IMR-90 (cell line): Measurements from ENCODE around the gene C1orf159. TPM values are rescaled to one million over a fixed set of nuclear protein-coding genes. Genes with fewer than 3 reads are reported as not detected.

Source experiments
- ATAC-seq: fragments of 200-7000 bp; cut with Tn5 transposase; 2 replicates; pipeline ENCODE4 v1.9.1; 2020; ENCODE audit warnings: low read depth, mild to moderate bottlenecking, moderate library complexity
- BruUV-seq: library from RNA; stranded (reverse); fragments of 400-500 nt; replicated peaks from 2 replicates; lab custom pipeline; 2021; lab: Mats Ljungman, UMichigan
- CTCF ChIA-PET: fragments of 300-600 bp; formaldehyde crosslinking; extraction: SDS; loops from one replicate; lab custom pipeline; 2021; ENCODE audit warnings: antibody characterized with exemption; lab: Yijun Ruan, JAX
- POLR2A ChIA-PET: fragments of 300-600 bp; sonication (Branson Sonifier 250); formaldehyde crosslinking; loops from one replicate; lab custom pipeline; 2022; ENCODE audit warnings: antibody characterized with exemption; ENCODE audit not compliant: unreplicated experiment; lab: Charles Lee
- DNase-seq: peaks from one replicate; pipeline ENCODE4 v3.0.0; 2013
- H2AFZ ChIP-seq: replicated peaks from 2 replicates; pipeline ENCODE3; 2013; ENCODE audit warnings: low read length, mild to moderate bottlenecking; ENCODE audit not compliant: poor library complexity
- H2AK5ac ChIP-seq: 2 replicates; pipeline ENCODE4 v1.6.1; 2013; ENCODE audit warnings: low read depth, low read length, inconsistent platforms
- H2AK9ac ChIP-seq: replicated peaks from 2 replicates; pipeline ENCODE3; 2013; ENCODE audit warnings: mild to moderate bottlenecking, low read depth, low read length, moderate library complexity; ENCODE audit not compliant: poor library complexity
- H2BK120ac ChIP-seq: 2 replicates; pipeline ENCODE4 v1.6.1; 2013; ENCODE audit warnings: low read depth, low read length, inconsistent platforms
- H2BK15ac ChIP-seq: 3 replicates; pipeline ENCODE4 v1.6.1; 2013; ENCODE audit warnings: low read depth, low read length, inconsistent platforms
- H2BK20ac ChIP-seq: 2 replicates; pipeline ENCODE4 v1.6.1; 2013; ENCODE audit warnings: low read depth, mild to moderate bottlenecking, inconsistent platforms, low read length, moderate library complexity
- H2BK5ac ChIP-seq: 2 replicates; pipeline ENCODE4 v1.6.1; 2013; ENCODE audit warnings: mild to moderate bottlenecking, low read depth, low read length, inconsistent platforms; ENCODE audit not compliant: poor library complexity, severe bottlenecking
- H3K14ac ChIP-seq: replicated peaks from 2 replicates; pipeline ENCODE4 v1.6.1; 2013; ENCODE audit warnings: low read depth, low read length, inconsistent platforms
- H3K18ac ChIP-seq: 2 replicates; pipeline ENCODE4 v1.6.1; 2013; ENCODE audit warnings: low read depth, low read length, control low read depth
- H3K23ac ChIP-seq: 2 replicates; pipeline ENCODE4 v1.6.1; 2013; ENCODE audit warnings: low read depth, low read length, inconsistent platforms
- H3K27ac ChIP-seq: 2 replicates; pipeline ENCODE4 v1.5.1; 2013; ENCODE audit warnings: mild to moderate bottlenecking, control low read depth, low read length; ENCODE audit not compliant: insufficient read depth
- H3K27me3 ChIP-seq: 2 replicates; pipeline ENCODE4 v1.6.1; 2013; ENCODE audit warnings: low read length; ENCODE audit not compliant: control insufficient read depth, insufficient read depth
- H3K36me3 ChIP-seq: 2 replicates; pipeline ENCODE4 v1.6.1; 2013; ENCODE audit warnings: low read length, mixed read lengths; ENCODE audit not compliant: control insufficient read depth, insufficient read depth
- H3K4ac ChIP-seq: 2 replicates; pipeline ENCODE4 v1.6.1; 2013; ENCODE audit warnings: low read depth, low read length, inconsistent platforms
- H3K4me1 ChIP-seq: 2 replicates; pipeline ENCODE4 v1.6.1; 2013; ENCODE audit warnings: low read length, mixed read lengths; ENCODE audit not compliant: control insufficient read depth, insufficient read depth
- H3K4me2 ChIP-seq: 2 replicates; pipeline ENCODE4 v1.6.1; 2013; ENCODE audit warnings: low read depth, mild to moderate bottlenecking, control low read depth, low read length, moderate library complexity
- H3K4me3 ChIP-seq: 2 replicates; pipeline ENCODE4 v1.5.1; 2013; ENCODE audit warnings: low read depth, mild to moderate bottlenecking, control low read depth, low read length, moderate library complexity; ENCODE audit not compliant: insufficient read depth
- H3K56ac ChIP-seq: 2 replicates; pipeline ENCODE4 v1.6.1; 2013; ENCODE audit warnings: low read length, inconsistent platforms; ENCODE audit not compliant: insufficient read depth; ENCODE audit errors: extremely low read depth
- H3K79me1 ChIP-seq, 2 experiments: 2 replicates each; pipeline ENCODE4 v1.6.1; 2013; ENCODE audit warnings: low read length in 2 of 2, inconsistent platforms in 1 of 2, low read depth in 1 of 2
- H3K9ac ChIP-seq: 2 replicates; pipeline ENCODE4 v1.6.1; 2013; ENCODE audit warnings: low read depth, low read length, control low read depth
- H3K9me1 ChIP-seq: 2 replicates; pipeline ENCODE4 v1.6.1; 2013; ENCODE audit warnings: low read length, inconsistent platforms; ENCODE audit not compliant: insufficient read depth
- H3K9me3 ChIP-seq: 2 replicates; pipeline ENCODE4 v1.6.1; 2013; ENCODE audit warnings: low read length; ENCODE audit not compliant: control insufficient read depth, insufficient read depth
- H4K20me1 ChIP-seq: 2 replicates; pipeline ENCODE4 v1.6.1; 2013; ENCODE audit warnings: low read length, inconsistent platforms; ENCODE audit not compliant: insufficient read depth
- H4K5ac ChIP-seq: 2 replicates; pipeline ENCODE4 v1.6.1; 2013; ENCODE audit warnings: mild to moderate bottlenecking, low read depth, low read length, control low read depth
- H4K8ac ChIP-seq, 2 experiments: 2 replicates each; pipeline ENCODE4 v1.6.1; 2013; ENCODE audit warnings: low read depth in 2 of 2, low read length in 2 of 2, control low read depth in 1 of 2, inconsistent platforms in 1 of 2
- H4K91ac ChIP-seq: 2 replicates; pipeline ENCODE4 v1.6.1; 2013; ENCODE audit warnings: low read depth, low read length, inconsistent platforms; ENCODE audit not compliant: insufficient read depth
- BHLHE40 ChIP-seq: fragments of 150-350 bp; IDR thresholded peaks from 2 replicates; pipeline ENCODE4 v1.6.1; 2016; ENCODE audit warnings: mild to moderate bottlenecking, low read depth, low read length
- CEBPB ChIP-seq: IDR thresholded peaks from 2 replicates; pipeline ENCODE4 v1.6.1; 2012; ENCODE audit warnings: low read depth, low read length, improper control_type of control experiment
- CHD1 ChIP-seq: IDR thresholded peaks from 2 replicates; pipeline ENCODE4 v1.6.1; 2012; ENCODE audit warnings: low read depth, low read length, improper control_type of control experiment
- CTCF ChIP-seq: conservative IDR thresholded peaks from 2 replicates; pipeline ENCODE4 v1.5.1; 2012; ENCODE audit warnings: mild to moderate bottlenecking, low read depth, low read length, improper control_type of control experiment
- ELK1 ChIP-seq: fragments of 150-350 bp; IDR thresholded peaks from 2 replicates; pipeline ENCODE4 v1.6.1; 2016; ENCODE audit warnings: low read depth, mild to moderate bottlenecking, low read length, moderate library complexity, borderline replicate concordance
- MAFK ChIP-seq: IDR thresholded peaks from 2 replicates; pipeline ENCODE4 v1.6.1; 2012; ENCODE audit warnings: low read depth, low read length, improper control_type of control experiment
- NFE2L2 ChIP-seq: fragments of 150-350 bp; IDR thresholded peaks from 2 replicates; pipeline ENCODE4 v1.6.1; 2016; ENCODE audit warnings: low read depth, mild to moderate bottlenecking, low read length
- POLR2A ChIP-seq: IDR thresholded peaks from 2 replicates; pipeline ENCODE4 v1.6.1; 2012; ENCODE audit warnings: mild to moderate bottlenecking, low read depth, low read length
- RCOR1 ChIP-seq: IDR thresholded peaks from 2 replicates; pipeline ENCODE4 v1.6.1; 2012; ENCODE audit warnings: mild to moderate bottlenecking, low read length, improper control_type of control experiment; ENCODE audit not compliant: insufficient replicate concordance
- RFX5 ChIP-seq: IDR thresholded peaks from 2 replicates; pipeline ENCODE4 v1.8.0; 2012; ENCODE audit warnings: low read depth, mild to moderate bottlenecking, low read length, moderate library complexity
- SMC3 ChIP-seq: fragments of 150-350 bp; IDR thresholded peaks from 2 replicates; pipeline ENCODE4 v1.6.1; 2016; ENCODE audit warnings: low read depth, mild to moderate bottlenecking, antibody characterized with exemption, low read length, moderate library complexity
- WGBS, 2 experiments: methylation state at CpG; one replicate each; pipeline versions ENCODE4 v1.1.5 to v1.1.7; 2013; ENCODE audit warnings: missing lambda C conversion rate in 2 of 2; ENCODE audit not compliant: insufficient read length in 1 of 2; ENCODE audit errors: extremely low coverage in 2 of 2; 5-methylcytosine and 5-hydroxymethylcytosine counted together
- dilution Hi-C: fragments of 300-500 bp; cut with HindIII; formaldehyde crosslinking; loops from one replicate; pipeline ENCODE4 v1.14.3; 2018; ENCODE audit warnings: low sequenced_read_pairs; ENCODE audit not compliant: unreplicated experiment
- in situ Hi-C: fragments of 300-500 bp; cut with MboI; formaldehyde crosslinking; loops from 3 replicates; pipeline ENCODE4 v1.14.3; 2019; ENCODE audit warnings: low sequenced_read_pairs, inconsistent platforms, mixed read lengths
- intact Hi-C: fragments of 100-400 bp; cut with micrococcal nuclease; formaldehyde crosslinking; loops from 2 replicates; pipeline ENCODE4 v1.10.0; 2022
- polyA plus RNA-seq, 3 experiments: library from polyadenylated mRNA; depleted of rRNA; stranded (reverse); fragments of >200 nt; gene quantifications; 2 replicates each; pipeline ENCODE4 v1.2.3, GENCODE V29; 2012; ENCODE audit warnings: low replicate concordance in 1 of 3
- total RNA-seq: library from RNA; depleted of rRNA; stranded (reverse); fragments of >200 nt; gene quantifications from 2 replicates; pipeline ENCODE4 v1.2.3, GENCODE V29; 2012

Gene C1orf159
- total and polyA plus RNA-seq, 2 of the 4 experiments (the other 2 are of a cell fraction) = 2.9 to 12.6 TPM

GRCh38 chr1:1043411-1043810 is 72.5 kb downstream of the C1orf159 start:
- H3K23ac ChIP-seq = no peak overlapping the region
- no peak overlapping the region for H3K18ac ChIP-seq
- no peak overlapping the region for H4K5ac ChIP-seq
- no peak overlapping the region for H3K4ac ChIP-seq
- H3K4me2 ChIP-seq = no peak overlapping the region
- in situ Hi-C loops = no loop called here
- H2BK120ac ChIP-seq = no peak overlapping the region
- ChIA-PET POLR2A (no interaction called here), CTCF (no interaction called here)
- no peak overlapping the region for H3K14ac ChIP-seq
- no peak overlapping the region for H3K56ac ChIP-seq
- H3K4me1 ChIP-seq = peaks cover 7% of the 10 kb centered on the region
- H3K27ac ChIP-seq = no peak overlapping the region
- H2AK5ac ChIP-seq = no peak overlapping the region
- no peak overlapping the region for H3K9ac ChIP-seq
- no peak overlapping the region for H4K8ac ChIP-seq
- H2BK20ac ChIP-seq = no peak overlapping the region
- H2BK15ac ChIP-seq = no peak overlapping the region
- TF ChIP-seq CHD1 (no peak), MAFK (no peak), SMC3 (no peak), NFE2L2 (no peak), CTCF (no peak), BHLHE40 (no peak), ELK1 (no peak), POLR2A (no peak), RFX5 (no peak), RCOR1 (no peak), CEBPB (no peak)
- no peak overlapping the region for H2AFZ ChIP-seq
- DNase-seq = no peak
- H4K91ac ChIP-seq = no peak overlapping the region
- 96% methylated on average over 13 of the region's 27 CpGs; no CpG with 5 or more reads in 1 of the 2 experiments for WGBS, 2 experiments
- no peak overlapping the region for H3K4me3 ChIP-seq
- H3K79me1 ChIP-seq = peaks cover 5 to 22% of the 10 kb centered on the region in 2 experiments
- no peaks in the 10 kb centered on the region for H3K27me3 ChIP-seq
- dilution Hi-C loops = no loop called here
- 0 out of 2 replicates have a peak, but pooled peaks cover 2% of the 10 kb centered on the region for H3K9me1 ChIP-seq
- no peak overlapping the region for H2AK9ac ChIP-seq
- peaks cover 57% of the 10 kb centered on the region for H3K36me3 ChIP-seq
- ATAC-seq = no peak
- H4K20me1 ChIP-seq = peaks cover 34% of the 10 kb centered on the region
- intact Hi-C loops = no loop called here
- no peaks in the 10 kb centered on the region for H3K9me3 ChIP-seq
- H2BK5ac ChIP-seq = no peak overlapping the region
- BruUV-seq = no TSS peak
